CD4-positive, alpha-beta T cell treated with Interleukin-12 subunit alpha and Interleukin-12 subunit beta, for 1 hour (primary cell): Measurements from ENCODE around the gene SULT1E1.

Experiments used
- DNase-seq: peaks from one replicate; pipeline ENCODE4 v3.0.0-alpha.2; 2020

The SULT1E1 gene

GRCh38 chr4:69860052-69860451 lies at the start of gene SULT1E1:
TSS of gene SULT1E1 (minus strand) at chr4:69860145. CDS start at chr4:69857644, 2,501 bp downstream.
- DNase-seq: no peak

DNA sequence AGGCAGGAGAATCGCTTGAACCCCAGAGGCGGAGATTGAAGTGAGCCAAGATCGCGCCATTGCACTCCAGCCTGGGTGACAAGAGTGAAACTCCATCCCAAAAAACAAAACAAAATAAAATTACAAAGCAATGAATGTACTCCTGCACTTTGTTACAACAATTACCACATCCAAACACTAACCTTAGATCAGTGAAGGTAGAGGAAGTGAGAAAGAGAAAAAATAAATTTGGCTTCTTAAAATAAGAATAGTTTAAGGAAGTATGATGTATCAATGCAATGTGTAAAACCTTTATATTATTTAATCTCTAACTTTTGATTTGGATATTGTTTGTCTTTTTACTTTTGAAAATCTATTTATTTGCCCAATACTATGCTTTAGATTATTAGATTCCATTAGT lies 49.2 kb upstream of the SULT1E1 start:
- no peak for DNase-seq

DNA sequence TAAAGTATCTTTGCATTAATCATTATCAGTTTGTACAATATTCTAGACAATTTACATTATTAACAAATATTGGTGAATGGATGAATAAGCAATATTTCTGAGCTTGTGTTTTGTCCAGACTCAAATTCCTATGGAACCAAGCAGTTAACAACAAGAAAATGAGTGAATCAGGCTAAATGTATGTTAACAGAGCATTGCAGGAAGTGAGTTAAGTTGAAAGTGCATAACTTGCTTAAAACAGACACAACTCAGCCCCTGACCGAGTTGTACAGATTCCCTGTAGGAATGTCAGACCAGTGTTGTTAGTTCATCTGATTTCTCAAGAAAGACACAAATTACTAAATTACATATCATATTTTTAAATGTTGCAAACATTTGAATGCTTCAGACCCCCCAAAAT lies 47.2 kb upstream of the SULT1E1 start:
- no peak for DNase-seq

GRCh38 chr4:69896530-69897116 lies 36.7 kb upstream of the SULT1E1 start:
- no peak for DNase-seq

GRCh38 chr4:69894721-69895120 lies 34.8 kb upstream of the SULT1E1 start:
- no peak for DNase-seq

- DNase-seq: no peak
Measured at GRCh38 chr4:69894186-69894585, 34.2 kb upstream of the SULT1E1 start.

DNA sequence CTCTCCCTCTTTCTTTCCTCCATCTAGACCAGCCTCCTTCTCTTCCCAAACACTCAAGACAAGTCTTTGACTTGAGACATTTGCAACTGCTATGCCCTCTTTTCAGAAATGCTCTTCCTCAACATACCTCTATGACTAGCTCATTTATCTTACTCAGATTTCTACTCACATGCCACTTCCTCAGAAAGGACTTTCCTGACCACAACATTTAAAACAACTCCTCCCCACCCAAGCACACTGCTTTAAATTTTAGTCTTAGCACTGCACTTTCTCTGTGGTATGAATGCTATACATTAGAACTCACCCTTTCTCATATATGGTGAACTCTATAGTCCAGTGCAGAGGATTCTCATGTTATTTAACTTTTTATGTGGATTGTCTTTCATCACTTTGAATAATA lies 28.4 kb upstream of the SULT1E1 start:
- no peak for DNase-seq

GRCh38 chr4:69882150-69882549 lies 22.2 kb upstream of the SULT1E1 start:
- DNase-seq: no peak

GRCh38 chr4:69881173-69881773 lies 21.3 kb upstream of the SULT1E1 start:
- DNase-seq: peak; percentile 37

- DNase-seq: no peak
Measured at GRCh38 chr4:69878250-69878649, 18.3 kb upstream of the SULT1E1 start.

DNA sequence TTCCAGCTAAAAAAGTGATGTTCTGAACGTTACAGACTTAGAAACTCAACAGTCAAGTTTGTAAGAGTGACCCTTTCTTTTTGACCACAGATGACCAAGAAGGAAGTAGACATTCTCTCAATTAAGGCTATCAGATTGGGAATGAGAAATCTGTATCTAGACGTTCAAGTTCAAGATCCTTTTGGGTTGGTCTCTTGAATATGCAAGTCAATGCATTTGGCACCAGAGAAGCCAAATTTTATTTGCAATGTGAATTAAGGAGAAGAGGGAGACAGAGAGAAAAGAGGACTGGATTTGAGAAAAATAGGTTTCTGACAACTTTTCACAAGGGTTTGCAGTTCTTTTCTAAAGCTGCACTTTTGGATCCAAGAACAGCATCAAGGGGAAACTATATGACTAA lies 17.5 kb upstream of the SULT1E1 start:
- DNase-seq: no peak

DNA sequence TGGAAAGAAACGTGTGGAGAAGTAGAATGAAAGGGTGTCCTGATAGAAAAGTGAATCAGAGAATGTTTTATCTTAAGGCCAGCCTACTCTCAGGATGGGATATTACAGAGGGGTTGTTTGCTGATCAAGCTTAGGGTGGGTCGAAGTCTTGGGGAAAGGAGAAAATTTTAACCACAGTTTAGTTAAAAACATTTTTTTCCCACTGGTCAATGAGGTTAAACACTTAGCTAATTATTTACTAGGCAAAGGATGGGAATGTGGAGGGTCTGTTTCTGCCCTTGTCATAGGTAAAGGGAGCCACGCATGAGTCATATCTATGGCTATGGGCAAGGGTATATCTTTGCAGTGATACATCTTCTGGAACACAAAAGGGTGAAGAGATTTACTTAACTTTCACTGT lies 16.1 kb upstream of the SULT1E1 start:
- no peak for DNase-seq

DNA sequence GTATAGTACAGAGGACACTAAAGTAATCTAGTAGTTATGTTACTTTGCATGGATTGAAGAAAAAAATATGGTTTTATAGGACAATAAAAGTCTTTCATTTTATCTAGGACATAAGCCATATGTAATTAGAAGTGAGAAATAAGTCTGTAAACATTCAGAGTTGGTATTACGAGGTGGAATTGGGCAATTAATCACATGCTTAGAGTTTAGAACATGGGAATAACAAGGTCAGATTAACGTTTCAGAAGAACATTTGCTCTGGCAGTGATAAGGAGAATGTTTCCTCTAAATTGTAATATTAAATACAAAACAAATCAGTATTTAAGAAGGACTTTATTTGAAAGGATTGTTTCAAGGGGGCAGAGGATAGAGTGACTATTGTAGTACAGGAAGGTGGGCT lies 15.6 kb upstream of the SULT1E1 start:
- DNase-seq: no peak

DNA sequence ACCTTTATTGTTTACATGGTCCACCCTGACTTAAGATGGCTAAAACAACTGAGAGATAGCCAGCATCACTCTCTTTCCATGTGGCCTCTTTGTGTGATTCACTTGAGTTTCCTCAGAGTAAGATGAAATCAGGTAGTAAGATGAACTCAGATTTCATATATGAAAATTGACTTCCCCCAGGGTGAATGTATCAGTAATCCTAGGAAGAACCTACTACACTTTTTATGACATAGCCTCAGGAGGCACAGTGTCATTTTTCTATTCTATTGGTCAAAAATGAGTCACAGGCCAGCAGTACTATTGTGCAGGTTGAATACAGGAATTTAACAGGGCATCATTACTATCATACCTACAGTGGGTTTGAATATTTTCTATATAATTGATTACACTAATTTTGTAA lies 14.6 kb upstream of the SULT1E1 start:
- no peak for DNase-seq

- DNase-seq: no peak
Measured at GRCh38 chr4:69861756-69862155, 1.8 kb upstream of the SULT1E1 start.

DNA sequence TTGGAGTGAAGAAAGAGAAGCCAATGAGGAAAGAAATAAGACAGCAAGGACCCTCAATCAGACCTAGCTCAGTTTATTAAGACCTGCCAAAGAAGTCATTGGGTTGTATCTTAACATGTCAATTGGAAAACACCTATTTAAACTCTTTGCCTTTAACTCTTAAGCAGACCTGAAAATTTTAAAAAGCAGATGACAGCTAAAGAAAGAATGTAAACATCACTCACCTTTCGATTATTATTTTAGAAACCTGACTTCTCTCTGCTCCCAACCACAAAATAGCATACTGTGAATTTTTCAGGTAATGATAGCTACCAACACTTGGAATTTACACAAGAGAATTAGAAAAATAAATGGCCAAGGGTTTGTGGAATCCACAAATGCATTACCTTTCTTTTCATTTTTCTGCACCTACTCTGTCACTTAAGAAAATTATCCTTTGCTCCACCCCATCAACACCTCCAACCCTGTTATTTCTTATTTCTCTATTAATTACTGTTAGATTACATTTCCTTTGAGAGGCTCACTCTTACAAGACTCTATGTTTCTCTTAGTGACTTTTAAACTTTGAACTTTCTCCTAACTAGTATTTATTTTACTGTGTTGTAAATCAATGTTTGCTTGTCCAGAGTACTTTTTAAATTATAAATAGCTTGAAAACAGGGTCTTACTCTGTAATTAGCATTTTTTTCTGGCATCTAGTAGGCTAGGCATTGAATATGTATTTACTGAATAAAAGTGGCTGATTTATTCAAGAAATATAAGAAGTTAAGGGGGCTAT lies 765 bp upstream of the SULT1E1 start:
- DNase-seq: no peak

- no peak for DNase-seq
Measured at GRCh38 chr4:69859140-69859685, 732 bp downstream of the SULT1E1 start.

- no peak for DNase-seq
Measured at GRCh38 chr4:69858690-69859089, 1.3 kb downstream of the SULT1E1 start.

GRCh38 chr4:69855822-69856221 lies 4.1 kb downstream of the SULT1E1 start:
- DNase-seq: no peak

- no peak for DNase-seq
Measured at GRCh38 chr4:69849969-69850368, 10.0 kb downstream of the SULT1E1 start.

DNA sequence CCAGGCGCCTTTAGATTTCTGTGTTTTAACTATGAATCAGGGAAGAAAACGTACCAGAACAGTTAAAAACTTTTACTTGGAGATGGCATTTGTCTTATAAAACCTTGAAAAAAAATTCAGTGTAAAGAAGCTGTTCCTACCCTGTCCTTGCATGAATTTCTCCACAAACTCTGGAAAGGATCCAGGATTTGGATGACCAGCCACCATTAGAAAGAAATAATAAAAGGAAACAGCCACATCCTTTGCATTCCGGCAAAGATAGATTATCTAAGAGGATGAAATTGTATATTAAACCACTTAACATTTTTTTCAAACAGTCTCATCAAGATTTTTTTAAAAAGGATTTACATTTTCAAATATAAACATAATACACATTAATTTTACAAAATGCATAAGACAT lies 10.6 kb downstream of the SULT1E1 start:
- DNase-seq: no peak

DNA sequence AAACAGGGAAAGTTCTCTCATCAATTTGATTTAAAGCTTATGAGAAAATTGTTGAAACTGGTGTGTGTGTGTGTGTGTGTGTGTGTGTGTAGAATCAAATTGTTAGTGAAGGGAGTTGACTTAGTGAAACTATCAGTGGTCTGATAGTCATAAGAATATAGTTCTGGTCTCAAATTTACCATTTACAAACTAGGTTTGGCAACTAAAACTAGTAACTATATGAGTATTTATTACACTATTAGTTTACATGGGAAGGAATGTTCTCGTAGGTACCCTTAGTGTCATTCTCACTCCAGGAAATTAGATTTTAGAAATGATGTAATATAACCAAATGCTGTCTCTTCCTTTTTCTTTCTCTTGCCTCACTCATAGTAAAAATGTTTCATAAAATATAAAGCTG lies 11.9 kb downstream of the SULT1E1 start:
- no peak for DNase-seq

DNA sequence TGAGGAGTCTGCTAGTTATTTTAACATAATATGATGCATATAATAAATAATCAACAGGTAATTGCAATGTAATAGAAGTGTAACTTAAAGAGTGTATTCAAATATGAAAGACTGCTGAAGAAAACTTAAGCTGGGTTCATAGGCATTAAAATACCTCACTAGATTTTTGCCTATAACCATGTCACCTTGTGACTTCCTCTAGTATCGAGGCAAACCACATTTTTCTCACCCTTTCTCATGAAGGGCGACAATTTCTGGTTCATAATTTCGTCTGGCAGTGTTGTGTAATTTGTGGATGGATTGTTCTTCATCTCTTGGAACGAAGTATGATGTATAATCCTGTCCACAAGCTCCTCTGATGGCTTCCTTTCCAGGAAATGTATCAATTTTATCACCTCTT lies 16.0 kb downstream of the SULT1E1 start:
- no peak for DNase-seq

- no peak for DNase-seq
Measured at GRCh38 chr4:69843301-69843700, 16.6 kb downstream of the SULT1E1 start.
